HAP-1 (cell line): Measurements from ENCODE around the gene DAD1.
"Not testable (repeated sequence)": the region's sequence is repeated elsewhere in the genome, so short reads cannot be mapped to it uniquely, and the experiment has no call there.

Source experiments
- DNase-seq, 2 experiments: peaks; one replicate each; pipeline ENCODE4 v3.0.0-alpha.2; 2016 to 2020; ENCODE audit warnings: low spot score in 2 of 2
- H3K27me3 ChIP-seq: fragments of 250-450 bp; sonication (Bioruptor Pico); 2 replicates; pipeline ENCODE4 v1.5.1; 2020; ENCODE audit warnings: low read depth, mild to moderate bottlenecking, moderate library complexity
- H3K36me3 ChIP-seq: fragments of 250-450 bp; sonication (Bioruptor Pico); replicated peaks from 2 replicates; pipeline ENCODE4 v1.5.1; 2020; ENCODE audit warnings: mild to moderate bottlenecking
- H3K4me1 ChIP-seq: fragments of 250-450 bp; sonication (Bioruptor Pico); 2 replicates; pipeline ENCODE4 v1.5.1; 2020; ENCODE audit warnings: mild to moderate bottlenecking
- H3K4me3 ChIP-seq: fragments of 250-450 bp; sonication (Bioruptor Pico); 2 replicates; pipeline ENCODE4 v1.5.1; 2020; ENCODE audit warnings: mild to moderate bottlenecking, moderate library complexity
- H3K9me3 ChIP-seq: fragments of 250-450 bp; sonication (Bioruptor Pico); 2 replicates; pipeline ENCODE4 v1.5.1; 2020; ENCODE audit warnings: mild to moderate bottlenecking, moderate library complexity
- in situ Hi-C: fragments of 300-500 bp; cut with MboI; formaldehyde crosslinking; loops from 3 replicates; pipeline ENCODE4 v1.14.3; 2020; ENCODE audit warnings: low sequenced_read_pairs, inconsistent platforms, mixed read lengths

The DAD1 gene

GRCh38 chr14:22559041-22559440 lies 30.0 kb downstream of the DAD1 start:
- in situ Hi-C loops: loop anchor here (5.0 to 25.0 kb wide), 2 partner anchors 298 to 503 kb away; partner anchors contain the start of gene CDH24
- H3K9me3 ChIP-seq: no peaks in the 10 kb centered on the region
- H3K36me3 ChIP-seq: no peaks in the 10 kb centered on the region; the same call in 1 of the 2 replicates
- H3K4me1 ChIP-seq: peaks cover 6% of the 10 kb centered on the region
- no peak for DNase-seq
- H3K4me3 ChIP-seq: no peak overlapping the region
- no peaks in the 10 kb centered on the region for H3K27me3 ChIP-seq

DNA sequence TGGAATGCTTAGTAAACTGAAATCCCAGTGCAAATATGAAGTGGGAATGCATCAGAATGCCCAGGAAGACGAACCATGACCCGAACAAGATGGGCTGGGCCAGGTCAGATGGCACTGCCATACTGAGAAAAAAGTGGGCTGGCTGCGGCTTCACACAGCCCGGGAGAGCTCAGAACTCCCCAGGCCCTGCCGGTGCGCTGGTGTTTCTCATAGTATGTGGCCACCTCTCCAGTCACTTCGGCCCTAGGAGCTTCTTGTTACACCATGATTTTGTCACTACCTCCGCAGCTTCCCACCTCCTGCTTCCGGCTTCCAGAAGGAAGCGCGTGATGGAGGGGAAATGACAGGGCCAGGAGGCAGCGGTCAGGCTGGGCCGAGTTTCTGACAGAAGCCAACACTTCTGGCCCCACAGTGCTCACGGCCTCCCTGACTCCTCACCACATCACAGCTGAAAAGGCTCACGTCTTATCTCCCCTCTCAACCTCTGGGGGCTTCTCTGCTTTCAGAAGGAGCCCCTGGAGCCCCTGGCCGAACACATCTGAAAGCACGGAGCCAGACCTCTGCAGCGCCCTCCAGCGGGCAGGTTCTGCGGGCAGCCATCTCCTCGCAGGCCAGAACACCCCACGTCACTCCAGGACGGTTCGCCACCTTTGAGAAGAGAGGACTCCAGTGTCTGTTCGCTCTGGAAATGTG lies 30.7 kb downstream of the DAD1 start:
- peaks cover 6% of the 10 kb centered on the region for H3K4me1 ChIP-seq
- no peak overlapping the region for H3K4me3 ChIP-seq
- H3K9me3 ChIP-seq: no peaks in the 10 kb centered on the region
- in situ Hi-C loops: loop anchor here (5.0 to 25.0 kb wide), 2 partner anchors 299 to 504 kb away; partner anchors contain the start of gene CDH24
- no peak for DNase-seq
- no peaks in the 10 kb centered on the region; the same call in 1 of the 2 replicates for H3K36me3 ChIP-seq
- no peaks in the 10 kb centered on the region for H3K27me3 ChIP-seq

- peaks cover 6% of the 10 kb centered on the region for H3K4me1 ChIP-seq
- no peak for DNase-seq
- no peaks in the 10 kb centered on the region for H3K27me3 ChIP-seq
- in situ Hi-C loops: loop anchor here (5.0 to 25.0 kb wide), 2 partner anchors 299 to 504 kb away; partner anchors contain the start of gene CDH24
- no peaks in the 10 kb centered on the region for H3K36me3 ChIP-seq
- H3K4me3 ChIP-seq: no peak overlapping the region
- no peaks in the 10 kb centered on the region for H3K9me3 ChIP-seq
Observed at GRCh38 chr14:22557846-22558220, 31.2 kb downstream of the DAD1 start.

GRCh38 chr14:22556990-22557623 lies 31.9 kb downstream of the DAD1 start:
- no peaks in the 10 kb centered on the region for H3K9me3 ChIP-seq
- H3K4me1 ChIP-seq: peaks cover 6% of the 10 kb centered on the region
- DNase-seq: peak; percentile 42 to 93
- H3K4me3 ChIP-seq: peak overlapping the region; percentile 19
- no peaks in the 10 kb centered on the region for H3K27me3 ChIP-seq
- in situ Hi-C loops: loop anchor here (5.0 to 25.0 kb wide), 2 partner anchors 300 to 505 kb away; partner anchors contain the start of gene CDH24
- H3K36me3 ChIP-seq: no peaks in the 10 kb centered on the region

DNA sequence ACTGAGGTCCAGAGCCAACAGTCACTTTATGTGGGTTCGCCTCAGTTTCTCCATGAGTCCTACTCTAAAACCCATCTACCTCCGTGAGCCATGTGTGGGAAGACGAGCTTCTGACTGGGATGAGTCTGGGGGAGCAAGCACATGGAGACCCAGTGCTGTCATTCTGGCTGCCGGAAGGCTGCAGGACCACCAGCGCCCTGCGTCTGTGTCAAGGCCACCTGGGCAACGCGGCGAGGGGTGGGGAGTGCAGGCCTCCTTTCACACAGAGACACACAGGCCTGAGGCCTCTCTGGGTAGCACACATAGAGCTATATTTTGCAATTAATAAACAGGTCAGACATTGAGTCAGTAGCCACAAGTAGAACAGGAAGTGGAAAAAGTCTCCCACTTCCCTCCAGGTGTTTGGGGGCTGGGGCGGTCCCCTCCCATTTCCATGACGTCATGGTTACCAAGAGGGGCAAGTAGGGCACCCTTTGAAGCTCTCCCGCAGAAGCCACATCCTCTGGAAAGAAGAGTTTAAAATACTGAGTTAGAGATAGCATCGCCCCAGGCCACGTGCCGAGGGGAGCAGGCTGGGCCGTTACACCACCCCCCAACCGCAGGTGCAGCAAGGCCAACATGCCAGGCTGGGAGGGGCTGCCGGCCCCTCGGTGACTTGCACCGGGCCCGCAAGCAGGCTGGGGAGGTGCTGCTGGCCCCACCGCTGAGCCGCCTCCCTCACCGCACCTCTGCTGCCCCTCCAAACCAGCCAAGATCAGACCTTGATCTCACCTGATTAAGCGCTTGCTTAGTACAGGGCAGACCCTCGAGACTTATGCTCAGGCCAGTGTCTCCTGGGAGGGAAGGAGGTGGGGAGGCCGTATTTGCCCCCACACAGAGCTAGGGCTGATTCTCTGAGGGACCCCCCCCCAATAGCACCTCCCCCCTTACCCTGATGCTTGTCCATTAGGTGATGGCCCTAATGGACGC lies 32.7 kb downstream of the DAD1 start:
- no peaks in the 10 kb centered on the region for H3K27me3 ChIP-seq
- no peak for DNase-seq
- in situ Hi-C loops: loop anchor here (5.0 to 25.0 kb wide), 2 partner anchors 301 to 506 kb away; partner anchors contain the start of gene CDH24
- no peaks in the 10 kb centered on the region for H3K36me3 ChIP-seq
- H3K9me3 ChIP-seq: no peaks in the 10 kb centered on the region
- peaks cover 6% of the 10 kb centered on the region for H3K4me1 ChIP-seq
- no peak overlapping the region for H3K4me3 ChIP-seq

- H3K4me3 ChIP-seq: no peak overlapping the region
- peaks cover 6% of the 10 kb centered on the region for H3K4me1 ChIP-seq
- no peaks in the 10 kb centered on the region for H3K27me3 ChIP-seq
- DNase-seq: no peak
- in situ Hi-C loops: loop anchor here (5.0 to 25.0 kb wide), 2 partner anchors 302 to 507 kb away; partner anchors contain the start of gene CDH24
- no peaks in the 10 kb centered on the region for H3K36me3 ChIP-seq
- no peaks in the 10 kb centered on the region for H3K9me3 ChIP-seq
Observed at GRCh38 chr14:22555384-22556011, 33.5 kb downstream of the DAD1 start.

GRCh38 chr14:22554498-22555383 lies 34.3 kb downstream of the DAD1 start:
- Histone ChIP-seq H3K4me1 (peaks cover 6% of the 10 kb centered on the region), H3K36me3 (no peaks in the 10 kb centered on the region), H3K4me3 (no peak overlapping the region), H3K27me3 (no peaks in the 10 kb centered on the region), H3K9me3 (no peaks in the 10 kb centered on the region)
- in situ Hi-C loops: loop anchor here (5.0 to 25.0 kb wide), 2 partner anchors 303 to 508 kb away; partner anchors contain the start of gene CDH24
- DNase-seq: no peak

DNA sequence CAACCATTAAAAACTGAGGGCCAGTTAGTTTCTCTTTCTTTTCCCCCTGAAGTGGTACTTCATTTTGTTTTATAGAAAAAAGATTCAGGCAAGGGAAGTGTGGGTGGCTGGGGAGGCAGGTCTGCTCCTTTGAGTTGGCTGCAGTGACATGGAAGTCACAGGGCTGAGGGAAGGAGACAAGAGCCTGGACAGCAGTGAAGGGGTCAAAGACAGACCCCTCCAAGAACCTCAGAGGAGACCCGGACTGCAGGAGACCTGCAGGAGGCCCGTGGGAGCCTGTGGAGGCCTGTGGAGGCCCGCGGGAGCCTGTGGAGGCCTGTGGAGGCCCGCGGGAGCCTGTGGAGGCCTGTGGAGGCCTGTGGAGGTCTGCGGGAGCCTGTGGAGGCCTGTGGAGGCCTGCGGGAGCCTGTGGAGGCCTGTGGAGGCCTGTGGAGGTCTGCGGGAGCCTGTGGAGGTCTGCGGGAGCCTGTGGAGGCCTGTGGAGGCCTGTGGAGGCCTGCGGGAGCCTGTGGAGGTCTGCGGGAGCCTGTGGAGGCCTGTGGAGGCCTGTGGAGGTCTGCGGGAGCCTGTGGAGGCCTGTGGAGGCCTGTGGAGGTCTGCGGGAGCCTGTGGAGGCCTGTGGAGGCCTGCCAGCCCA lies 35.0 kb downstream of the DAD1 start:
- not testable (repeated sequence) for H3K36me3 ChIP-seq, H3K4me3 ChIP-seq, H3K9me3 ChIP-seq, H3K4me1 ChIP-seq, H3K27me3 ChIP-seq, DNase-seq
- in situ Hi-C loops: loop anchor here (25.0 kb wide), 1 partner anchor 508 kb away; the partner anchor contains the start of gene CDH24

- in situ Hi-C loops: loop anchor here (25.0 kb wide), 1 partner anchor 509 kb away; the partner anchor contains the start of gene CDH24
- peaks cover 6% of the 10 kb centered on the region for H3K4me1 ChIP-seq
- DNase-seq: no peak
Observed at GRCh38 chr14:22553445-22553844, 35.6 kb downstream of the DAD1 start.

GRCh38 chr14:22552827-22553076 lies 36.3 kb downstream of the DAD1 start:
- in situ Hi-C loops: loop anchor here (25.0 kb wide), 1 partner anchor 510 kb away; the partner anchor contains the start of gene CDH24

More at GRCh38 chr14:22553445-22553844, 35.6 kb downstream of the DAD1 start:
- Histone ChIP-seq H3K9me3 (no peaks in the 10 kb centered on the region), H3K4me3 (no peak overlapping the region), H3K27me3 (no peaks in the 10 kb centered on the region), H3K36me3 (no peaks in the 10 kb centered on the region)

DNA sequence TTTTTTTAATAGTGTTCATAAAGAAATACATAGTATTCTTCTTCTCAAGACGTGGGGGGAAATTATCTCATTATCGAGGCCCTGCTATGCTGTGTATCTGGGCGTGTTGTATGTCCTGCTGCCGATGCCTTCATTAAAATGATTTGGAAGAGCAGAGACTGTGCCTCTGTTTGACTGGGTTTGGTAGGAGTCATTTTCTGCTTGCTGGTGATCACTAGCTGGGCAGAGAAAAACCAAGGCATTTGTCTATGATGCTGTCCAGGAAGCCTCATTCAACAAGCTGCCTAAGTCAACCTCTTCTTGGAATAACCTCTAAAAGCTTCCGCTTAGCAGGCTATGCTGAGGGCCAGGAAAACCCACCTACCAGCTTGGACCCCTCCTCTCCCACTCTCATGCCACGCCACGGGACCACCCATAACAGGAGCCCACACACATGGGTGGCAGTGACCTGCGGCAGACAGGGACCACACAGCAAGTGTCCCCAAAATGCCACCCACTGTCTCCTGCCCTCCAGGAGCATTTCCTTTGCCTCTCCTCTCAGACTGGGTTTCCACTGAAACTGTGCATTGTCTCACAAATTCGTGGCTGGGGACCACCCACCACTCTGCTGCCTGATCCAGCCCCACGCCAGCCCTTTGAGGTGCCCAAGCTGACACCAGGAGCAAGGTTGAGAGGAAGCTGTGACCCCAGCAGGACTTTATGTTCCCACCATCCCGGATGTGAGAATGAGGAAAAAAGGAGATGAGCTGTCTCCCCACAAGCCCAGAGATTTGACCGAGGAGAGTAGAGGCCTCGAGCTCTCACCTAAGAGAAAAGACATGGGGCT lies 36.8 kb downstream of the DAD1 start:
- Histone ChIP-seq H3K9me3 (no peaks in the 10 kb centered on the region), H3K36me3 (no peaks in the 10 kb centered on the region), H3K27me3 (no peaks in the 10 kb centered on the region), H3K4me3 (no peak overlapping the region), H3K4me1 (peaks cover 3% of the 10 kb centered on the region)
- in situ Hi-C loops: loop anchor here (25.0 kb wide), 1 partner anchor 510 kb away; the partner anchor contains the start of gene CDH24
- DNase-seq: no peak

More at GRCh38 chr14:22552827-22553076, 36.3 kb downstream of the DAD1 start:
- Histone ChIP-seq H3K4me1 (peaks cover 6% of the 10 kb centered on the region), H3K4me3 (no peak overlapping the region), H3K9me3 (no peaks in the 10 kb centered on the region), H3K27me3 (no peaks in the 10 kb centered on the region), H3K36me3 (no peaks in the 10 kb centered on the region)
- no peak for DNase-seq
